Endothelial cell of umbilical vein (primary cell): ENCODE results near the gene C16orf74. TPM values are rescaled to one million over a fixed set of nuclear protein-coding genes. Genes with fewer than 3 reads are reported as not detected.

Source experiments
- BruUV-seq: library from RNA; stranded (reverse); fragments of 400-500 nt; replicated peaks from 2 replicates; lab custom pipeline; 2021; lab: Mats Ljungman, UMichigan
- CTCF ChIA-PET: fragments of 300-600, 350-600 bp; sonication (Branson Sonifier 250); formaldehyde crosslinking; loops from one replicate; lab custom pipeline; 2021; ENCODE audit warnings: antibody characterized with exemption, inconsistent platforms; lab: Charles Lee
- POLR2A ChIA-PET: fragments of 300-600, 350-600 bp; sonication (Branson Sonifier 250); formaldehyde crosslinking; loops from one replicate; lab custom pipeline; 2021; ENCODE audit warnings: antibody characterized with exemption, inconsistent platforms; lab: Charles Lee
- DNase-seq: peaks from one replicate; pipeline ENCODE4 v3.0.0-alpha.2; 2011; ENCODE audit warnings: low read depth, low spot score
- FAIRE-seq: peaks from 2 replicates; lab custom pipeline; 2011; peaks lifted over from hg19 to GRCh38; lab: Jason Lieb, UNC
- H2AFZ ChIP-seq: 2 replicates; pipeline ENCODE4 v1.6.0; 2012; ENCODE audit warnings: low read depth, low read length, control low read depth, inconsistent platforms
- H3K27ac ChIP-seq: 2 replicates; pipeline ENCODE4 v1.5.1; 2011; ENCODE audit warnings: low read depth, mild to moderate bottlenecking, control low read depth, low read length, moderate library complexity; ENCODE audit not compliant: insufficient read depth
- H3K27me3 ChIP-seq, 2 experiments: 2 replicates each; pipeline versions ENCODE4 v1.6.0 to v1.6.1; 2011; ENCODE audit warnings: low read length in 2 of 2, mixed read lengths in 1 of 2; ENCODE audit not compliant: control insufficient read depth in 2 of 2, insufficient read depth in 2 of 2
- H3K36me3 ChIP-seq, 2 experiments: 2 replicates in 1 of 2; 3 replicates in 1 of 2; pipeline ENCODE4 v1.5.1; 2011; ENCODE audit warnings: low read length in 2 of 2, mild to moderate bottlenecking in 1 of 2, moderate library complexity in 1 of 2; ENCODE audit not compliant: control insufficient read depth in 2 of 2, insufficient read depth in 2 of 2; ENCODE audit errors: extremely low read depth in 1 of 2
- H3K4me1 ChIP-seq: 3 replicates; pipeline ENCODE4 v1.5.1; 2011; ENCODE audit warnings: mild to moderate bottlenecking, low read length; ENCODE audit not compliant: control insufficient read depth, insufficient read depth; ENCODE audit errors: extremely low read depth
- H3K4me2 ChIP-seq: 2 replicates; pipeline ENCODE4 v1.6.1; 2011; ENCODE audit warnings: low read length, control low read depth, mixed read lengths; ENCODE audit not compliant: insufficient read depth
- H3K4me3 ChIP-seq, 3 experiments: fragments of 200-600 bp in 1 of 3; sonication (generic), shearing (Covaris generic) in 1 of 3; replicated peaks in 1 of 3; 2 replicates each; pipeline ENCODE4 v1.5.1; 2011 to 2016; ENCODE audit warnings: control low read depth in 3 of 3, low read length in 3 of 3, mild to moderate bottlenecking in 2 of 3, inconsistent platforms in 1 of 3, low read depth in 1 of 3, moderate library complexity in 1 of 3; ENCODE audit not compliant: insufficient read depth in 1 of 3
- H3K79me2 ChIP-seq: 2 replicates; pipeline ENCODE4 v1.6.0; 2012; ENCODE audit warnings: low read length, inconsistent platforms; ENCODE audit not compliant: control insufficient read depth, insufficient read depth
- H3K9ac ChIP-seq: replicated peaks from 2 replicates; pipeline ENCODE3; 2011; ENCODE audit warnings: low read length, control low read depth; ENCODE audit not compliant: insufficient read depth; ENCODE audit errors: extremely low read depth
- H3K9me1 ChIP-seq: replicated peaks from 3 replicates; pipeline ENCODE4 v1.6.0; 2011; ENCODE audit warnings: mild to moderate bottlenecking, low read length; ENCODE audit not compliant: control insufficient read depth, insufficient read depth; ENCODE audit errors: extremely low read depth
- H3K9me3 ChIP-seq: replicated peaks from 2 replicates; pipeline ENCODE4 v1.5.1; 2012; ENCODE audit warnings: low read length, inconsistent platforms; ENCODE audit not compliant: control insufficient read depth, insufficient read depth
- H4K20me1 ChIP-seq: replicated peaks from 2 replicates; pipeline ENCODE3; 2011; ENCODE audit warnings: mild to moderate bottlenecking, low read length; ENCODE audit not compliant: control insufficient read depth, insufficient read depth; ENCODE audit errors: extremely low read depth
- CTCF ChIP-seq, 2 donors: IDR thresholded peaks; 1 replicate in 1 of 2; 2 replicates in 1 of 2; pipeline ENCODE4 v1.5.1; 2011; ENCODE audit warnings: low read length in 2 of 2, mild to moderate bottlenecking in 2 of 2, moderate library complexity in 2 of 2, control low read depth in 1 of 2, inconsistent platforms in 1 of 2, low read depth in 1 of 2; ENCODE audit not compliant: insufficient read depth in 1 of 2; ENCODE audit errors: extremely low read depth in 1 of 2
- EZH2 ChIP-seq: IDR thresholded peaks from 2 replicates; pipeline ENCODE4 v1.6.1; 2012; ENCODE audit warnings: borderline replicate concordance, low read depth, mild to moderate bottlenecking, moderate library complexity, low read length, inconsistent platforms; ENCODE audit not compliant: severe bottlenecking
- FOS ChIP-seq: IDR thresholded peaks from 2 replicates; pipeline ENCODE4 v1.6.1; 2011; ENCODE audit warnings: mild to moderate bottlenecking, low read length, moderate library complexity, borderline replicate concordance; ENCODE audit not compliant: insufficient read depth
- GATA2 ChIP-seq: IDR thresholded peaks from 2 replicates; pipeline ENCODE4 v1.7.0; 2011; ENCODE audit warnings: low read depth, mild to moderate bottlenecking, moderate library complexity, mixed read lengths, low read length; ENCODE audit not compliant: insufficient read length, insufficient read depth
- JUN ChIP-seq: IDR thresholded peaks from 2 replicates; pipeline ENCODE4 v1.6.1; 2011; ENCODE audit warnings: borderline replicate concordance, low read depth; ENCODE audit not compliant: insufficient read length, insufficient read depth
- MAX ChIP-seq: IDR thresholded peaks from 2 replicates; pipeline ENCODE4 v1.6.1; 2011; ENCODE audit not compliant: insufficient read depth, insufficient read length
- MYC ChIP-seq: IDR thresholded peaks from one replicate; pipeline ENCODE4 v1.6.1; 2011; ENCODE audit warnings: mild to moderate bottlenecking, low read depth, low read length
- POLR2A ChIP-seq: IDR thresholded peaks from 2 replicates; pipeline ENCODE4 v1.6.1; 2012; ENCODE audit warnings: low read depth, mild to moderate bottlenecking, control low read depth, low read length
- POLR2AphosphoS5 ChIP-seq: IDR thresholded peaks from 2 replicates; pipeline ENCODE4 v1.6.1; 2012; ENCODE audit warnings: low read depth, mild to moderate bottlenecking, control low read depth, low read length, moderate library complexity; ENCODE audit not compliant: insufficient read depth
- dilution Hi-C: fragments of 300-500 bp; cut with MboI; formaldehyde crosslinking; loops from one replicate; pipeline ENCODE4 v1.15.0; 2019; ENCODE audit warnings: low sequenced_read_pairs; ENCODE audit not compliant: extremely low pct_ligation_motif_present
- intact Hi-C: fragments of 100-400 bp; cut with micrococcal nuclease; formaldehyde crosslinking; loops from one replicate; pipeline ENCODE4 v1.10.0; 2022
- polyA plus RNA-seq, 4 experiments: library from polyadenylated mRNA; depleted of rRNA in 3 of 4; stranded (reverse) in 3 of 4; unstranded in 1 of 4; fragments of >200 nt; gene quantifications; 2 replicates each; pipeline versions ENCODE4 v1.2.1 to v1.2.3, GENCODE V29; 2011 to 2012; ENCODE audit warnings: missing spikeins in 1 of 4
- total RNA-seq: library from RNA; stranded (reverse); gene quantifications from 2 replicates; pipeline ENCODE4 v1.2.3, GENCODE V29; 2021

The C16orf74 gene
- total and polyA plus RNA-seq, 2 donors (not counting 3 experiments of a cell fraction or from before 2014, with no cell fraction given): 12.1 to 38.7 TPM

GRCh38 chr16:85697431-85697830 lies 53.5 kb downstream of the C16orf74 start:
- no peaks in the 10 kb centered on the region for H3K9me1 ChIP-seq
- POLR2A ChIA-PET: no interaction called here
- FAIRE-seq (no peak), DNase-seq (no peak)
- H3K79me2 ChIP-seq: no peaks in the 10 kb centered on the region
- no peaks in the 10 kb centered on the region for H3K4me1 ChIP-seq
- TF ChIP-seq MAX: no peak
- H3K9me3 ChIP-seq: no peaks in the 10 kb centered on the region
- H4K20me1 ChIP-seq: no peaks in the 10 kb centered on the region
- intact Hi-C loops: no loop called here
- H3K27ac ChIP-seq: no peak overlapping the region
- no TSS peak for BruUV-seq
- no peak overlapping the region for H3K4me2 ChIP-seq
- CTCF ChIA-PET: no interaction called here
- H3K9ac ChIP-seq: no peak overlapping the region
- H2AFZ ChIP-seq: no peak overlapping the region
- dilution Hi-C loops: no loop called here
- H3K4me3 ChIP-seq: no peak overlapping the region
- H3K36me3 ChIP-seq: no peaks in the 10 kb centered on the region
- no peaks in the 10 kb centered on the region for H3K27me3 ChIP-seq

- H3K36me3 ChIP-seq: no peaks in the 10 kb centered on the region
- no peak overlapping the region for H3K4me3 ChIP-seq
- FAIRE-seq (no peak), DNase-seq (no peak)
- no peaks in the 10 kb centered on the region for H3K9me1 ChIP-seq
- ChIA-PET POLR2A (no interaction called here), CTCF (interaction anchor here (0.9 kb wide), 1 partner anchor 15 kb away, joined by 3 read pairs; no protein-coding TSS in a partner anchor)
- no peaks in the 10 kb centered on the region for H3K79me2 ChIP-seq
- no peaks in the 10 kb centered on the region for H4K20me1 ChIP-seq
- no peaks in the 10 kb centered on the region for H3K27me3 ChIP-seq
- H2AFZ ChIP-seq: no peak overlapping the region
- intact Hi-C loops (no loop called here), dilution Hi-C loops (no loop called here)
- no peaks in the 10 kb centered on the region for H3K4me1 ChIP-seq
- no peak overlapping the region for H3K9ac ChIP-seq
- H3K9me3 ChIP-seq: no peaks in the 10 kb centered on the region
- no peak for TF ChIP-seq MAX
- no peak for TF ChIP-seq POLR2AphosphoS5
- TF ChIP-seq MYC: no peak
- TF ChIP-seq GATA2: no peak
- TF ChIP-seq FOS: no peak
- no peak for TF ChIP-seq CTCF (IDR thresholded peaks at IDR 0.05; ENCODE audit: extremely low read depth in 1 of 2, insufficient read depth in 1 of 2, low read depth in 1 of 2, low read length in 2 of 2)
- TF ChIP-seq EZH2: no peak
- no peak for TF ChIP-seq JUN
- no peak for TF ChIP-seq POLR2A
- H3K27ac ChIP-seq: no peak overlapping the region
- no TSS peak for BruUV-seq
- no peak overlapping the region for H3K4me2 ChIP-seq
These were observed 54.1 kb downstream of the C16orf74 start for GRCh38 chr16:85696781-85697180.
